HTR-8/SVneo (cell line): ENCODE measurements around the gene UBFD1.
"Not testable (repeated sequence)": the region's sequence is repeated elsewhere in the genome, so short reads cannot be mapped to it uniquely, and the experiment has no call there.

Experiments
- DNase-seq: peaks from one replicate; pipeline ENCODE4 v3.0.0; 2011; ENCODE audit warnings: low spot score, mixed read lengths; ENCODE audit not compliant: insufficient read length
- FAIRE-seq: peaks from 2 replicates; lab custom pipeline; 2011; peaks lifted over from hg19 to GRCh38; lab: Jason Lieb, UNC

UBFD1 gene

GRCh38 chr16:23595951-23596720, 38.6 kb downstream of the UBFD1 start, which contains the start of gene NDUFAB1:
TSS of gene NDUFAB1 (minus strand) at chr16:23596316. CDS start at chr16:23596290, 26 bp downstream.
- FAIRE-seq (no peak), DNase-seq (peak; percentile 78)

DNA sequence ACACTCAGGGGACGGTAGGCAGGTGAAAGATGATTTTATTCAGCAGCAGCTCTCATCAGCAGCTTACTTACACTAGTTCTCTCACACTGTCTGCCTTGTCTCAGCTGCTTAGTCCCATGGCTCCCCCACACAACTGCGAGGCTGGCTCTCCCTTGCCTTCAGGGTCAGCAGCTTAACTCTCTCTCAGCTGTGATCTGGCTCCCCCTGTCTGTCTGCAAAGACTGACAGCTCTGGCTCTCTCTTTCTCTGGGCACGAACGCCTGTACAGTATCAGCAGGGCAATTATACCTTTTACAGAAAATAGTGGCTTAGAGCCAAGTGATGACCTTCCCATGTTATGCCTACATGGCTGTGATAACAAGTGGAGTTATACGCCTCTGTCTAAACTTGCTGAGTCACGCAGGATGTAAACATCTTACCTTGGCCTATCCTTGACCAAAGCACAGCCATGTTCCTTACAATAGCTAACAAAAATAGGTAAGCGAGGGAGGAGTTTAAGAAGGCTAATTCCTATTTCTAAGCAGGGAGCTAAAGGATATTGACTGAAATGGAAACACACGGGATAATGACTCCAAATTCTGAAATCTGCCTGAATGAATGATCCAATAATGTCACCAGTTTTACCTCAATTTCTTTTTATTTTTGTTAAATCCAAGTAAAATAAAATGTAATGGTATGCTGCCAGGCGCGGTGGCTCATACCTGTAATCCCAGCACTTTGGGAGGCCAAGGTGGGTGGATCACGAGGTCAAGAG, 39.7 kb downstream of the UBFD1 start:
- FAIRE-seq (no peak), DNase-seq (no peak)

DNA sequence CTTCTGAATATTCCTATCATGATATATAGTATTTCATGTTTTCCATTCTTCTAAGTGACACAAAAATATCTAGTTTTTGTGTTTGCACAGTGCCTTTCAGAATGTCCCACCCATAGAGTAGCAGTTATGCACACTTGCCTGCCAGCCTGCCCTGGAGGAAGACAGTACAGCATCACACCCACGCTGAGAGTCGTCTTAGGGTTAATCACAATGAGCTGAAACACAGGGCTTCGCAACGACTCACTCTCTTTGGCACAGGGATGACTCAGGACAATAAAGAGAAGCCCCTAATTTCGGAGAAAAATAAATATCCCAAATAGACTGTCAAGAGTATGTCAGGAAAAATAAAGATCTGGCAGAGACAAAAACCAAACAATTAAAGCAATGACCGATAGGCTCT, 50.2 kb downstream of the UBFD1 start:
- no peak for FAIRE-seq
- DNase-seq, result no peak

DNA sequence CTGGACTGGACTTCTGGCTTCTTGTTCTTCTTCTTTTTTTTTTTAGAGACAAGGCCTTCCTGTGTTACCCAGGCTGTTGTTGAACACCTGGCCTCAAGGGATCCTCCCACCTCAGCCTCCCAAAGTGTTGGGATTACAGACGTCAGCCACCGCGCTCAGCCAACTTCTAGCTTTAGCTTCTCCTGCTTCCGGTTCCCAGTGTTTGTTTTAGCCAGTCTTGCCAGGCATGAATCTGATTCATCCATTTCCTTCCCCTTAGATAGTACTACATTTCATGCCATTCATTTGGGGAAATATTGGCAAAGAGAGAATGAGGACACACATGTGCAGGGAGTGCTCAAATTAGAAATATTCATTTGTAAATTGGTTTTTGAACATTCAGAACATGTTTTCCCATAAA, 50.7 kb downstream of the UBFD1 start:
- no peak for DNase-seq
- no peak for FAIRE-seq

DNA sequence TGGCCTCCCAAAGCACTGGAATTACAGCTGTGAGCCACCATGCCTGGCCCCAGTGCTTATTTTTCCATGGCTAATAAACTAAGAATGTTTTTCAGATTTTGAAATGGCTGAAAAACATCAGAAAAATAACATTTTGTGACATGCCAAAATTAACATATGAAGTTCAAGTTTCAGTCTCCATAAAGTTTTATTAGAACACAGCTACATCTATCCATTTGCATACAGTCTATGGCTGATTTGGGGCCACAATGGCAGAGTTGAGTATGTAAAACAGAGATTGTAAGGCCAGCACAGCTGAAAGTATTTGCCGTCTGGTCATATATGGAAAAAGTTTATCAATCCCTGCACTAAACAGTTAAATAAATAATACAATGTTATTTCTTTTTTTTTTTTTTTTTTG, 52.4 kb downstream of the UBFD1 start:
- no peak for DNase-seq
- FAIRE-seq, result no peak

GRCh38 chr16:23610905-23611304, 53.4 kb downstream of the UBFD1 start:
- not testable (repeated sequence) for FAIRE-seq

DNA sequence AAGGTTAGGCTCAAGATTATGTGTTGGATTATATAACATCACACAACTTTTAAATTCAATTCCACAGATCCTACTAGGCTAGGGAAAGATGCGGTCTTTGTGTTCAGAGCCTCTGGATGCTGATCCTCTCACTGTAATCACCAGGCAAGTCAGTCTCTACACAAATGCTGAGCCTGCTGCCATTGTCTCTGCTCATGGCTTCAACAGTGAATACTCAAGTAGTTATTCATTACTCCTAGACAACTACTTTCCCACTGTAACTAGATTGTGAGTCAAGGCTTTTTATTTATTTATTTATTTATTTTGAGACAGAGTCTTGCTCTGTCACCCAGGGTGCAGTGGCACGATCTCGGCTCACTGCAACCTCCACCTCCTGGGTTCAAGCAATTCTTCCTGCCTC, 54.4 kb downstream of the UBFD1 start:
- no peak for FAIRE-seq

More at GRCh38 chr16:23610905-23611304, 53.4 kb downstream of the UBFD1 start:
- not testable (repeated sequence) for DNase-seq

DNA sequence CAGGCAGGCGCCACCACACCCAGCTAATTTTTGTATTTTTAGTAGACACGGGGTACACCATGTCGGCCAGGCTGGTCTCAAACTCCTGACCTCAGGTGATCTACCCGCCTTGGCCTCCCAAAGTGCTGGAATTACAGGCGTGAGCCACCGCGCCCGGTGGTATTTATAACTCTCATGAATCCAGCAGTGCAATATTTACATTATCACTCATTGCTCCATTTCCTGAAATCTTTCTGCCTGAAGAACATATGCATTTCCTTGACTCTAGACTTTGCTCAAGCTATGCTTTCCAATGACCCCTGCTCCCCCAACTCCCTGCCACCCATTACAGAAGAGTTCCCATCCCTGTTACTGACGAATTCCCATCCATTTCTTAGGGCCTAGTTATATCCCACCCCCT, 58.3 kb downstream of the UBFD1 start:
- no peak for FAIRE-seq
- no peak for DNase-seq

More for the DNA sequence above, 54.4 kb downstream of the UBFD1 start:
- DNase-seq, result no peak
